Measurements from ENCODE around the gene SVIL. TPM values are rescaled to one million over a fixed set of nuclear protein-coding genes. Genes with fewer than 3 reads are reported as not detected.

The SVIL gene
- polyA plus RNA-seq, 1 donor from 2014 or later = 7.3 TPM

GRCh38 chr10:29412485-29412884, 222.3 kb downstream of the SVIL start:
- no peaks in the 10 kb centered on the region for H3K79me2 ChIP-seq (replicated peaks; ENCODE audit: insufficient read depth, low read length)
- H3K4me2 ChIP-seq (ENCODE audit: low read length) = no peak overlapping the region
- H4K20me1 ChIP-seq (ENCODE audit: insufficient read depth) = no peaks in the 10 kb centered on the region
- H3K27me3 ChIP-seq (ENCODE audit: insufficient read depth, low read depth, low read length) = no peaks in the 10 kb centered on the region
- H3K27ac ChIP-seq (ENCODE audit: low read length) = no peak overlapping the region
- no peak overlapping the region for H2AFZ ChIP-seq (ENCODE audit: low read depth, low read length)
- no peak overlapping the region for H3K9ac ChIP-seq (ENCODE audit: low read length)
- H3K4me3 ChIP-seq (ENCODE audit: low read length) = no peak overlapping the region
- TF ChIP-seq CTCF (IDR thresholded peaks at IDR 0.05; ENCODE audit: poor library complexity, severe bottlenecking) = no peak
- no peak for TF ChIP-seq POLR2AphosphoS5 (IDR thresholded peaks at IDR 0.05)
- no peak for TF ChIP-seq REST (IDR thresholded peaks at IDR 0.05; ENCODE audit: borderline replicate concordance)
- no peak for TF ChIP-seq MXI1 (conservative IDR thresholded peaks at IDR 0.05; ENCODE audit: poor library complexity, severe bottlenecking)
- TF ChIP-seq EP300 (conservative IDR thresholded peaks at IDR 0.05; ENCODE audit: poor library complexity, severe bottlenecking) = no peak
- no peak for TF ChIP-seq TAF1 (IDR thresholded peaks at IDR 0.05; ENCODE audit: low read depth)
- no peak for TF ChIP-seq EZH2 (IDR thresholded peaks at IDR 0.05; ENCODE audit: borderline replicate concordance, insufficient read depth, low read length, poor library complexity, severe bottlenecking)
- no peak for TF ChIP-seq RAD21 (conservative IDR thresholded peaks at IDR 0.05)
- no peak for TF ChIP-seq SMC3 (conservative IDR thresholded peaks at IDR 0.05; ENCODE audit: poor library complexity)
- H3K9me2 ChIP-seq (ENCODE audit: insufficient read depth, low read length) = no peaks in the 10 kb centered on the region
- H3K36me3 ChIP-seq (ENCODE audit: insufficient read depth, low read length) = no peaks in the 10 kb centered on the region
- no peaks in the 10 kb centered on the region for H3F3A ChIP-seq (ENCODE audit: insufficient read depth, low read length, poor library complexity, severe bottlenecking)
- no peaks in the 10 kb centered on the region for H3K9me3 ChIP-seq (ENCODE audit: low read length)

- Histone ChIP-seq H3K27ac (ENCODE audit: low read length) (no peak overlapping the region), H3K36me3 (ENCODE audit: insufficient read depth, low read length) (no peaks in the 10 kb centered on the region), H3K9ac (ENCODE audit: low read length) (no peak overlapping the region), H3K9me3 (ENCODE audit: low read length) (no peaks in the 10 kb centered on the region), H3F3A (ENCODE audit: insufficient read depth, low read length, poor library complexity, severe bottlenecking) (no peaks in the 10 kb centered on the region), H3K4me3 (ENCODE audit: low read length) (no peak overlapping the region), H3K27me3 (ENCODE audit: insufficient read depth, low read depth, low read length) (no peaks in the 10 kb centered on the region), H3K9me2 (ENCODE audit: insufficient read depth, low read length) (no peaks in the 10 kb centered on the region), H4K20me1 (ENCODE audit: insufficient read depth) (no peaks in the 10 kb centered on the region), H2AFZ (ENCODE audit: low read depth, low read length) (no peak overlapping the region), H3K4me2 (ENCODE audit: low read length) (no peak overlapping the region), H3K79me2 (replicated peaks; ENCODE audit: insufficient read depth, low read length) (no peaks in the 10 kb centered on the region)
- no peak for TF ChIP-seq SMC3 (conservative IDR thresholded peaks at IDR 0.05; ENCODE audit: poor library complexity)
- no peak for TF ChIP-seq EP300 (conservative IDR thresholded peaks at IDR 0.05; ENCODE audit: poor library complexity, severe bottlenecking)
- TF ChIP-seq TAF1 (IDR thresholded peaks at IDR 0.05; ENCODE audit: low read depth) = no peak
- no peak for TF ChIP-seq EZH2 (IDR thresholded peaks at IDR 0.05; ENCODE audit: borderline replicate concordance, insufficient read depth, low read length, poor library complexity, severe bottlenecking)
- TF ChIP-seq REST (IDR thresholded peaks at IDR 0.05; ENCODE audit: borderline replicate concordance) = no peak
- TF ChIP-seq MXI1 (conservative IDR thresholded peaks at IDR 0.05; ENCODE audit: poor library complexity, severe bottlenecking) = no peak
- TF ChIP-seq POLR2AphosphoS5 (IDR thresholded peaks at IDR 0.05) = no peak
- TF ChIP-seq RAD21 (conservative IDR thresholded peaks at IDR 0.05) = no peak
- TF ChIP-seq CTCF (IDR thresholded peaks at IDR 0.05; ENCODE audit: poor library complexity, severe bottlenecking) = no peak
Observed at GRCh38 chr10:29411666-29412315, 223.0 kb downstream of the SVIL start.
